Endodermal cell (in vitro differentiated cells): Measurements from ENCODE around the gene CD46. TPM values are rescaled to one million over a fixed set of nuclear protein-coding genes. Genes with fewer than 3 reads are reported as not detected.

Experiments
- DNase-seq: peaks from one replicate; pipeline ENCODE4 v3.0.0-alpha.2; 2017
- H3K27ac ChIP-seq: 2 replicates; pipeline ENCODE4 v1.5.1; 2013; ENCODE audit warnings: mild to moderate bottlenecking, low read depth, low read length, moderate library complexity
- H3K27me3 ChIP-seq: 2 replicates; pipeline ENCODE4 v1.6.1; 2013; ENCODE audit warnings: mild to moderate bottlenecking, low read length, moderate library complexity; ENCODE audit not compliant: insufficient read depth, control insufficient read depth, poor library complexity, severe bottlenecking
- H3K36me3 ChIP-seq: 2 replicates; pipeline ENCODE4 v1.7.0; 2013; ENCODE audit warnings: mild to moderate bottlenecking, low read length, moderate library complexity; ENCODE audit not compliant: control insufficient read depth, insufficient read depth
- H3K4me1 ChIP-seq: one replicate; pipeline ENCODE4 v1.7.0; 2013; ENCODE audit warnings: low read length; ENCODE audit not compliant: control insufficient read depth, insufficient read depth
- H3K4me3 ChIP-seq: 2 replicates; pipeline ENCODE4 v1.5.1; 2013; ENCODE audit warnings: mild to moderate bottlenecking, low read length, moderate library complexity
- H3K9ac ChIP-seq: 2 replicates; pipeline ENCODE4 v1.6.1; 2013; ENCODE audit warnings: mild to moderate bottlenecking, low read length, moderate library complexity; ENCODE audit not compliant: poor library complexity, severe bottlenecking; ENCODE audit errors: extremely low read depth
- H3K9me3 ChIP-seq: 2 replicates; pipeline ENCODE4 v1.6.1; 2013; ENCODE audit warnings: mild to moderate bottlenecking, low read length, moderate library complexity; ENCODE audit not compliant: control insufficient read depth
- H3K27ac Mint-ChIP-seq: 2 replicates; pipeline ENCODE4 v1.8.0; 2020; ENCODE audit warnings: mixed read lengths
- H3K27me3 Mint-ChIP-seq: 2 replicates; pipeline ENCODE4 v1.8.0; 2021; ENCODE audit warnings: mild to moderate bottlenecking, mixed read lengths; ENCODE audit not compliant: insufficient read depth
- H3K36me3 Mint-ChIP-seq: 2 replicates; pipeline ENCODE4 v1.8.0; 2020; ENCODE audit warnings: low read depth, mixed read lengths
- H3K4me1 Mint-ChIP-seq: 2 replicates; pipeline ENCODE4 v1.8.0; 2020; ENCODE audit warnings: mixed read lengths
- H3K4me3 Mint-ChIP-seq: 2 replicates; pipeline ENCODE4 v1.8.0; 2020; ENCODE audit warnings: mild to moderate bottlenecking, moderate library complexity, mixed read lengths
- H3K9me3 Mint-ChIP-seq: 2 replicates; pipeline ENCODE4 v1.8.0; 2020; ENCODE audit warnings: mild to moderate bottlenecking, mixed read lengths
- WGBS, 2 experiments: methylation state at CpG; one replicate each; pipeline versions ENCODE4 v1.1.5 to v1.1.7; 2013; ENCODE audit warnings: missing lambda C conversion rate in 2 of 2, mixed read lengths in 1 of 2; ENCODE audit not compliant: insufficient coverage in 1 of 2, insufficient read length in 1 of 2; 5-methylcytosine and 5-hydroxymethylcytosine counted together
- total RNA-seq, 2 donors: library from RNA; stranded (reverse); fragmentation: NEBNext Ultra II Directional in 1 of 2; extraction: Animal tissue kit (Norgen Biotek cat#: 25700) in 1 of 2; gene quantifications; 2 replicates in 1 of 2; 3 replicates in 1 of 2; pipeline ENCODE4 v1.2.1, GENCODE V29; 2021
- TF ChIP-seq, protein P1 (sequence below): fragments of 200-600 bp; sonication (generic); conservative IDR thresholded peaks from 2 replicates; pipeline ENCODE4 v1.5.0; 2021; ENCODE audit warnings: antibody characterized with exemption, mild to moderate bottlenecking

CD46 gene
- total RNA-seq, 2 donors from 2014 or later, result 132 to 135 TPM

GRCh38 chr1:207744000-207744534 is 7.8 kb upstream of the CD46 start:
- TF ChIP-seq, protein P1, sequence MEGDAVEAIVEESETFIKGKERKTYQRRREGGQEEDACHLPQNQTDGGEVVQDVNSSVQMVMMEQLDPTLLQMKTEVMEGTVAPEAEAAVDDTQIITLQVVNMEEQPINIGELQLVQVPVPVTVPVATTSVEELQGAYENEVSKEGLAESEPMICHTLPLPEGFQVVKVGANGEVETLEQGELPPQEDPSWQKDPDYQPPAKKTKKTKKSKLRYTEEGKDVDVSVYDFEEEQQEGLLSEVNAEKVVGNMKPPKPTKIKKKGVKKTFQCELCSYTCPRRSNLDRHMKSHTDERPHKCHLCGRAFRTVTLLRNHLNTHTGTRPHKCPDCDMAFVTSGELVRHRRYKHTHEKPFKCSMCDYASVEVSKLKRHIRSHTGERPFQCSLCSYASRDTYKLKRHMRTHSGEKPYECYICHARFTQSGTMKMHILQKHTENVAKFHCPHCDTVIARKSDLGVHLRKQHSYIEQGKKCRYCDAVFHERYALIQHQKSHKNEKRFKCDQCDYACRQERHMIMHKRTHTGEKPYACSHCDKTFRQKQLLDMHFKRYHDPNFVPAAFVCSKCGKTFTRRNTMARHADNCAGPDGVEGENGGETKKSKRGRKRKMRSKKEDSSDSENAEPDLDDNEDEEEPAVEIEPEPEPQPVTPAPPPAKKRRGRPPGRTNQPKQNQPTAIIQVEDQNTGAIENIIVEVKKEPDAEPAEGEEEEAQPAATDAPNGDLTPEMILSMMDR, result no peak
- WGBS, 2 experiments, result 88 to 100% methylated on average over 2 to 4 of the region's 4 CpGs
- H3K4me1 Mint-ChIP-seq, result peaks cover 18% of the 10 kb centered on the region

GRCh38 chr1:207745285-207745684 is 6.6 kb upstream of the CD46 start:
- H3K9me3 ChIP-seq, result no peaks in the 10 kb centered on the region
- H3K36me3 ChIP-seq, result no peaks in the 10 kb centered on the region
- H3K9ac ChIP-seq, result no peak overlapping the region
- no peaks in the 10 kb centered on the region for H3K27me3 ChIP-seq
- H3K4me3 ChIP-seq, result no peak overlapping the region
- Mint-ChIP-seq H3K4me3 (no peak overlapping the region), H3K27me3 (no peaks in the 10 kb centered on the region), H3K4me1 (peaks cover 23% of the 10 kb centered on the region), H3K27ac (no peak overlapping the region), H3K36me3 (no peaks in the 10 kb centered on the region), H3K9me3 (peaks cover 22% of the 10 kb centered on the region)
- TF ChIP-seq, protein P1, result no peak
- no peak overlapping the region for H3K27ac ChIP-seq
- H3K4me1 ChIP-seq, result no peaks in the 10 kb centered on the region
- DNase-seq, result no peak
- 84% methylated on average over 1 of the region's 1 CpG; no CpG with 5 or more reads in 1 of the 2 experiments for WGBS, 2 experiments

More at GRCh38 chr1:207744000-207744534, 7.8 kb upstream of the CD46 start:
- Mint-ChIP-seq H3K36me3 (no peaks in the 10 kb centered on the region), H3K27ac (no peak overlapping the region), H3K9me3 (peaks cover 22% of the 10 kb centered on the region), H3K4me3 (no peak overlapping the region), H3K27me3 (no peaks in the 10 kb centered on the region)
- Histone ChIP-seq H3K36me3 (no peaks in the 10 kb centered on the region), H3K4me1 (no peaks in the 10 kb centered on the region), H3K9ac (no peak overlapping the region), H3K27ac (no peak overlapping the region), H3K4me3 (no peak overlapping the region), H3K9me3 (no peaks in the 10 kb centered on the region), H3K27me3 (no peaks in the 10 kb centered on the region)
- DNase-seq, result no peak

DNA sequence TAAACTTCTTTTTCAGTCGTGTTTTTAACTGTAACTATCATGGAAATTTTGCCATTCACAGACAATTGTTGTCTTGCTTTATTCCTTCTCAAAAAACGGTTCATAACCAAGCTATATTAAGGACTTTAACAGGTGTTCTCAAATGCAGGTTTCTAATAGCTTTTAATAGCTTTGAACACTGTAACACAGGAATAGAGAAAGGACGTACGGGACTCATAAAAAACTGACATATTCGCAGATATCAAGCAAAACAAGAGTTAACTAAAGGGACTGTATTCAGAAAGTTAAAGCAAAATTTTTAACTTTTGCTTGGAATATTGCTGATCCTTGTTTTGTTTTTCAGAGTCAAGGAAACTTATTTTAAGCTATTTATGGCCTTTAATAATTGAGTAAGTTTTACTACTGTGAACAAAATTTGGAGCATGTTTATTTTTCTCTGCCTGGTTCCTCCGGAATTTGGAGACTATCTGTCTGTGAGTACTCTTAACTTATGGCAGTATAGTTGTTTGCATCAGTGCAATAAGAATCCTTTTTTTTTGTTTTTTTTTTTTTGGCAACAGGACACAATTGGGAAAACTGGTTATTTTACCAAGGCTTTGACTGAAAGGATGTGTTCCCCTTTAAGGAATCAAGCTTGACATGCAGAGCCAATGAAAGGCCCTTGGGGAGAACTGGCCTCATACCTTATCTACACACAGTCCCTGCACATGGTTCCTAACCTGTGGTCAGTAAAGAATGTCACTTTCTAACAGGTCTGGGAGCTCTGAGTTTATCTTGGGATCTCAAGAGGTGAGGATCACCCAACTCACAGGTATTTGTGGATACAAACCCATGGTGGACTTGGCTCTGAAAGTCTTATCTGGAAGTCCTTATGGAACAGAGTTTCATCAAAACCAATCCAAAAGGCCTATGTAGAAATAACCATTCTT is 5.8 kb upstream of the CD46 start:
- no peaks in the 10 kb centered on the region for H3K4me1 ChIP-seq
- Mint-ChIP-seq H3K36me3 (no peaks in the 10 kb centered on the region), H3K9me3 (peaks cover 19% of the 10 kb centered on the region), H3K27me3 (no peaks in the 10 kb centered on the region), H3K4me3 (no peak overlapping the region), H3K27ac (no peak overlapping the region), H3K4me1 (peaks cover 26% of the 10 kb centered on the region)
- DNase-seq, result peak; percentile 53
- H3K4me3 ChIP-seq, result no peak overlapping the region
- no peaks in the 10 kb centered on the region for H3K9me3 ChIP-seq
- WGBS, 2 experiments, result 92 to 96% methylated on average over 5 to 6 of the region's 6 CpGs
- H3K27ac ChIP-seq, result no peak overlapping the region
- H3K27me3 ChIP-seq, result no peaks in the 10 kb centered on the region
- TF ChIP-seq, protein P1, result no peak
- H3K9ac ChIP-seq, result no peak overlapping the region
- H3K36me3 ChIP-seq, result no peaks in the 10 kb centered on the region
